Suppressor macrophage treated with lipopolysaccharide for 1 hour (primary cell): ENCODE measurements around the gene TUBGCP6.
"Not testable (repeated sequence)": the region's sequence is repeated elsewhere in the genome, so short reads cannot be mapped to it uniquely, and the experiment has no call there.

ENCODE experiments used
- DNase-seq, 3 donors: peaks; one replicate each; pipeline ENCODE4 v3.0.0-alpha.2; 2020 to 2022

Gene TUBGCP6

GRCh38 chr22:50280022-50280707 lies 35.3 kb upstream of the TUBGCP6 start:
- DNase-seq, result no peak

GRCh38 chr22:50278956-50279619 lies 34.3 kb upstream of the TUBGCP6 start:
- DNase-seq, result no peak

- no peak for DNase-seq
Measured at GRCh38 chr22:50278461-50278860, 33.6 kb upstream of the TUBGCP6 start.

GRCh38 chr22:50277761-50278160 lies 32.9 kb upstream of the TUBGCP6 start:
- no peak for DNase-seq

- DNase-seq, result peak; percentile 74 to 93 (median 87)
Measured at GRCh38 chr22:50276143-50276542, 31.3 kb upstream of the TUBGCP6 start.

GRCh38 chr22:50275181-50276055 lies 30.6 kb upstream of the TUBGCP6 start:
- DNase-seq, result no peak

- DNase-seq, result no peak
Measured at GRCh38 chr22:50274771-50275170, 29.9 kb upstream of the TUBGCP6 start.

GRCh38 chr22:50274311-50274710 lies 29.5 kb upstream of the TUBGCP6 start:
- peak; percentile 62 to 70 (median 66) for DNase-seq

GRCh38 chr22:50273781-50274180 lies 29.0 kb upstream of the TUBGCP6 start:
- DNase-seq, result not testable (repeated sequence)

- DNase-seq, result not testable (repeated sequence)
Measured at GRCh38 chr22:50273352-50273751, 28.5 kb upstream of the TUBGCP6 start.

GRCh38 chr22:50272044-50272802 lies 27.4 kb upstream of the TUBGCP6 start:
- DNase-seq, result no peak

GRCh38 chr22:50271519-50271970 lies 26.7 kb upstream of the TUBGCP6 start:
- DNase-seq, result peak; percentile 52 to 89 (median 70)

- DNase-seq, result peak; percentile 69 to 88 (median 76)
Measured at GRCh38 chr22:50270666-50271394, 26.0 kb upstream of the TUBGCP6 start.

- peak; percentile 73 to 91 (median 81) for DNase-seq
Measured at GRCh38 chr22:50269970-50270665, 25.3 kb upstream of the TUBGCP6 start, which contains the start of gene MAPK11. TSS of gene MAPK11 (minus strand) at chr22:50270380. CDS start at chr22:50270292, 88 bp downstream.

- DNase-seq, result no peak
Measured at GRCh38 chr22:50269573-50269969, 24.7 kb upstream of the TUBGCP6 start.

GRCh38 chr22:50268655-50269113 lies 23.9 kb upstream of the TUBGCP6 start:
- no peak for DNase-seq

GRCh38 chr22:50267591-50268390 lies 23.0 kb upstream of the TUBGCP6 start:
- peak; percentile 42 to 77 (median 47) for DNase-seq

- no peak for DNase-seq
Measured at GRCh38 chr22:50266994-50267393, 22.2 kb upstream of the TUBGCP6 start.

GRCh38 chr22:50264946-50265669 lies 20.3 kb upstream of the TUBGCP6 start:
- DNase-seq, result no peak
